DMS153 (cell line): Measurements from ENCODE around the gene SRGAP3.

Experiments
- DNase-seq: peaks from one replicate; lab custom pipeline; 2025; lab: John Stamatoyannopoulos, UW

The SRGAP3 gene

GRCh38 chr3:9225268-9225667 is 24.2 kb downstream of the SRGAP3 start:
- DNase-seq, result no peak

GRCh38 chr3:9224490-9224889 is 25.0 kb downstream of the SRGAP3 start:
- no peak for DNase-seq

- DNase-seq, result no peak
These were observed 25.8 kb downstream of the SRGAP3 start for GRCh38 chr3:9223672-9224071.

GRCh38 chr3:9222956-9223639 is 26.3 kb downstream of the SRGAP3 start:
- no peak for DNase-seq

- DNase-seq, result no peak
These were observed 27.4 kb downstream of the SRGAP3 start for GRCh38 chr3:9222049-9222448.

GRCh38 chr3:9218514-9218846 is 31.0 kb downstream of the SRGAP3 start:
- no peak for DNase-seq

- DNase-seq, result no peak
These were observed 31.5 kb downstream of the SRGAP3 start for GRCh38 chr3:9217784-9218513.

- DNase-seq, result no peak
These were observed 32.7 kb downstream of the SRGAP3 start for GRCh38 chr3:9216736-9217135.

- DNase-seq, result no peak
These were observed 34.8 kb downstream of the SRGAP3 start for GRCh38 chr3:9214599-9214998.

GRCh38 chr3:9214185-9214584 is 35.3 kb downstream of the SRGAP3 start:
- DNase-seq, result no peak

GRCh38 chr3:9213019-9213634 is 36.3 kb downstream of the SRGAP3 start:
- DNase-seq, result peak; percentile 31

GRCh38 chr3:9211155-9211950 is 38.1 kb downstream of the SRGAP3 start:
- DNase-seq, result no peak

- no peak for DNase-seq
These were observed 39.7 kb downstream of the SRGAP3 start for GRCh38 chr3:9209777-9210176.

GRCh38 chr3:9208605-9209152 is 40.8 kb downstream of the SRGAP3 start:
- DNase-seq, result no peak

- DNase-seq, result no peak
These were observed 42.2 kb downstream of the SRGAP3 start for GRCh38 chr3:9207116-9207763.

- DNase-seq, result no peak
These were observed 43.2 kb downstream of the SRGAP3 start for GRCh38 chr3:9206287-9206686.

- no peak for DNase-seq
These were observed 43.9 kb downstream of the SRGAP3 start for GRCh38 chr3:9205345-9206143.

- DNase-seq, result no peak
These were observed 45.0 kb downstream of the SRGAP3 start for GRCh38 chr3:9204253-9204992.

GRCh38 chr3:9203317-9203716 is 46.1 kb downstream of the SRGAP3 start:
- DNase-seq, result no peak

GRCh38 chr3:9202546-9202945 is 46.9 kb downstream of the SRGAP3 start:
- no peak for DNase-seq
